Activated B cell treated with CpG ODN at 0.5 μM for 24 hours (primary cell): ENCODE measurements around the gene RMND5B. TPM values are rescaled to one million over a fixed set of nuclear protein-coding genes. Genes with fewer than 3 reads are reported as not detected.

Source experiments
- ATAC-seq: fragments of 200-7000 bp; cut with Tn5 transposase; one replicate; pipeline ENCODE4 v1.10.0; 2021; ENCODE audit warnings: low read depth, mild to moderate bottlenecking, moderate library complexity
- CTCF ChIA-PET: fragments of 350-600 bp; sonication (Branson Sonifier 250); formaldehyde crosslinking; loops from one replicate; lab custom pipeline; 2021; ENCODE audit warnings: antibody characterized with exemption; lab: Charles Lee
- POLR2A ChIA-PET: fragments of 350-600 bp; sonication (Branson Sonifier 250); formaldehyde crosslinking; loops from one replicate; lab custom pipeline; 2021; ENCODE audit warnings: antibody characterized with exemption; lab: Charles Lee
- DNase-seq: peaks from one replicate; pipeline ENCODE4 v3.0.0; 2022
- H3K27ac Mint-ChIP-seq: one replicate; pipeline ENCODE4 v1.8.0; 2020; ENCODE audit warnings: mixed read lengths
- H3K27me3 Mint-ChIP-seq: one replicate; pipeline ENCODE4 v1.8.0; 2021; ENCODE audit warnings: mixed read lengths
- H3K36me3 Mint-ChIP-seq: one replicate; pipeline ENCODE4 v1.8.0; 2021; ENCODE audit warnings: low read depth, mixed read lengths
- H3K4me1 Mint-ChIP-seq: one replicate; pipeline ENCODE4 v1.8.0; 2021; ENCODE audit warnings: mixed read lengths
- H3K4me3 Mint-ChIP-seq: one replicate; pipeline ENCODE4 v1.8.0; 2020; ENCODE audit warnings: mild to moderate bottlenecking, mixed read lengths
- H3K9me3 Mint-ChIP-seq: one replicate; pipeline ENCODE4 v1.8.0; 2020; ENCODE audit warnings: mixed read lengths
- intact Hi-C: fragments of 100-400 bp; cut with micrococcal nuclease; formaldehyde crosslinking; loops from one replicate; pipeline ENCODE4 v1.15.1; 2024
- total RNA-seq: library from RNA; stranded (reverse); gene quantifications from 2 replicates; pipeline ENCODE4 v1.2.3, GENCODE V29; 2022
- TF ChIP-seq, protein P1 (sequence below): fragments of 200-600 bp; IDR thresholded peaks from one replicate; pipeline ENCODE4 v1.8.0; 2022; ENCODE audit warnings: antibody characterized with exemption, mild to moderate bottlenecking

Gene RMND5B
- total RNA-seq, 1 donor from 2014 or later: 57.2 TPM

DNA sequence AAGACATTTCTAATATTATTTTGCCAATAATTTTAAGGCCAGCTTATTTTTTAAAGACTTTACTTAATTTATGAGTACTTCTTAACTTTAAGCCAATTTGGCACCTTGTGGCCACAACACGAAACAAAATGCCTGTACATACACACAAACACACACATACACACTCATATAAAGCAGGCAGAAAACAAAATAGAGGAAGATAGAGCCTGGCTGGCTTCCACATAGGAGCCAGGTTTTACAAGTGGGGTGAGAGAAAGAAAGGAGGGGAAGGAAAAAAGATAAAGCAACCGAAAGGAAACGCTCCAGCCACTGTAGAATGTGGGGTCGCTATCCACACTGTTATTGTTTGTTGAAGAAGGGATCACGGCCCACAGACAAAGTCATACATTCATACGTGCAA is 46.0 kb downstream of the RMND5B start:
- H3K27ac Mint-ChIP-seq: no peak overlapping the region

DNA sequence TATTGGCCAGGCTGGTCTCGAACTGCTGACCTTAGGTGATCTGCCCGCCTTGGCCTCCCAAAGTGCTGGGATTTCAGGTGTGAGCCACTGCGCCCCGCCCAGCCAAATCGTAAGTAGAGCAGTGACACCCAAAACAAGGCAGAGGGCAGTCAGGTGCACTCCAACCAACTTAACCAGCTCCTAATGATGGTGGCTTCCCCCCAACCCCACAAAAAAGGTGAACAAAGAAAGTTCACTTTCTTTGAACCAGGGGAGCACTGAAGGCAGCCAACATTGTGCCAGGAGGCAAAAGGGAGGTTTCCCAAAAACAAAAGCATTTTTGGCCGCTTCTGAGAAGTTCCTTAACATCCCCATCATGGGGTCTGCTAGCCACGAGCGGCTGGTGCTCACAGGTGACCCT is 46.8 kb downstream of the RMND5B start:
- H3K27ac Mint-ChIP-seq: no peak overlapping the region
- intact Hi-C loops: no loop called here
- ChIA-PET CTCF (no interaction called here), POLR2A (no interaction called here)
- H3K27me3 Mint-ChIP-seq: peaks cover 14% of the 10 kb centered on the region
- H3K4me3 Mint-ChIP-seq: no peak overlapping the region
- no peaks in the 10 kb centered on the region for H3K36me3 Mint-ChIP-seq
- no peaks in the 10 kb centered on the region for H3K4me1 Mint-ChIP-seq
- ATAC-seq: no peak
- TF ChIP-seq, protein P1, sequence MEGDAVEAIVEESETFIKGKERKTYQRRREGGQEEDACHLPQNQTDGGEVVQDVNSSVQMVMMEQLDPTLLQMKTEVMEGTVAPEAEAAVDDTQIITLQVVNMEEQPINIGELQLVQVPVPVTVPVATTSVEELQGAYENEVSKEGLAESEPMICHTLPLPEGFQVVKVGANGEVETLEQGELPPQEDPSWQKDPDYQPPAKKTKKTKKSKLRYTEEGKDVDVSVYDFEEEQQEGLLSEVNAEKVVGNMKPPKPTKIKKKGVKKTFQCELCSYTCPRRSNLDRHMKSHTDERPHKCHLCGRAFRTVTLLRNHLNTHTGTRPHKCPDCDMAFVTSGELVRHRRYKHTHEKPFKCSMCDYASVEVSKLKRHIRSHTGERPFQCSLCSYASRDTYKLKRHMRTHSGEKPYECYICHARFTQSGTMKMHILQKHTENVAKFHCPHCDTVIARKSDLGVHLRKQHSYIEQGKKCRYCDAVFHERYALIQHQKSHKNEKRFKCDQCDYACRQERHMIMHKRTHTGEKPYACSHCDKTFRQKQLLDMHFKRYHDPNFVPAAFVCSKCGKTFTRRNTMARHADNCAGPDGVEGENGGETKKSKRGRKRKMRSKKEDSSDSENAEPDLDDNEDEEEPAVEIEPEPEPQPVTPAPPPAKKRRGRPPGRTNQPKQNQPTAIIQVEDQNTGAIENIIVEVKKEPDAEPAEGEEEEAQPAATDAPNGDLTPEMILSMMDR: no peak
- no peak for DNase-seq
- H3K9me3 Mint-ChIP-seq: no peaks in the 10 kb centered on the region

More for the DNA sequence above, 46.0 kb downstream of the RMND5B start:
- Mint-ChIP-seq H3K4me1 (no peaks in the 10 kb centered on the region), H3K9me3 (no peaks in the 10 kb centered on the region), H3K36me3 (no peaks in the 10 kb centered on the region), H3K4me3 (no peak overlapping the region), H3K27me3 (peaks cover 14% of the 10 kb centered on the region)
- ChIA-PET POLR2A (no interaction called here), CTCF (no interaction called here)
- TF ChIP-seq, protein P1: no peak
- intact Hi-C loops: no loop called here
- no peak for DNase-seq
- no peak for ATAC-seq

DNA sequence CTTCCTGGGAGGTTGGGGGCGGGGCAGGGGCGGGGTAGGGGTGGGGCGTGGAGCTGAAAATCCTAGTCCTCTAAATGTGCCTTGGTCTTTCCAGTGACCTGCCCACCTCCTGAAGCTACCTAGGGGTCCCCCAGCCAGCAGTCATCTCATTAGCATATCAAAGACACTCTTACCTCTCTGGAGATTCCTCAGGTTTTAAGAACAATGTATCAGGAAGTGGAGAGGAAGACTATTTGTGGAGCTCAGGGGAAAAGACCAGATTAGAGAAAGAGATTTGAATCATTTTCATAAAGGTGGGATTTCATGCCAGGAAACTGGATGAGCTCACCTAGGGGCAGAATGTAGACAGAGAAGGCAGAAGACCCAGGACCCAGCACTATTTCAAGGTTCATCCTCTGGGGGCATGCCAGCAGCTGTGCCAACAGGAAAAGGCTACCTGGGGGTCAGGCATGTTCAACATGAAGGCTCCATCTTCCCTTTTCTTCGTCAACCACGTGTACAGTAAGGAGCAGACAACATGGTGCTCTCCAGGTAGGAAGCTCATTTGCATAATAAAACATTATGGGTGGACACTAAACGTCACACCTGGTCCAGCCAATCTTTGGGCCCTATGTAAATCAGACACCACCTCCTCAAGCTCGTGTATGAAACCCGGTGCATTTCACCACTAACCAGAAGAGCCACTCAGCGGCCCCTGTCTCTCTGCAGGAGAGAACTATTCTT is 49.5 kb downstream of the RMND5B start:
- Mint-ChIP-seq H3K4me1 (no peaks in the 10 kb centered on the region), H3K36me3 (no peaks in the 10 kb centered on the region), H3K9me3 (no peaks in the 10 kb centered on the region), H3K4me3 (no peak overlapping the region), H3K27ac (no peak overlapping the region), H3K27me3 (peaks cover 14% of the 10 kb centered on the region)
- ChIA-PET POLR2A (no interaction called here), CTCF (no interaction called here)
- ATAC-seq (no peak), DNase-seq (no peak)
- TF ChIP-seq, protein P1: no peak
- intact Hi-C loops: no loop called here

DNA sequence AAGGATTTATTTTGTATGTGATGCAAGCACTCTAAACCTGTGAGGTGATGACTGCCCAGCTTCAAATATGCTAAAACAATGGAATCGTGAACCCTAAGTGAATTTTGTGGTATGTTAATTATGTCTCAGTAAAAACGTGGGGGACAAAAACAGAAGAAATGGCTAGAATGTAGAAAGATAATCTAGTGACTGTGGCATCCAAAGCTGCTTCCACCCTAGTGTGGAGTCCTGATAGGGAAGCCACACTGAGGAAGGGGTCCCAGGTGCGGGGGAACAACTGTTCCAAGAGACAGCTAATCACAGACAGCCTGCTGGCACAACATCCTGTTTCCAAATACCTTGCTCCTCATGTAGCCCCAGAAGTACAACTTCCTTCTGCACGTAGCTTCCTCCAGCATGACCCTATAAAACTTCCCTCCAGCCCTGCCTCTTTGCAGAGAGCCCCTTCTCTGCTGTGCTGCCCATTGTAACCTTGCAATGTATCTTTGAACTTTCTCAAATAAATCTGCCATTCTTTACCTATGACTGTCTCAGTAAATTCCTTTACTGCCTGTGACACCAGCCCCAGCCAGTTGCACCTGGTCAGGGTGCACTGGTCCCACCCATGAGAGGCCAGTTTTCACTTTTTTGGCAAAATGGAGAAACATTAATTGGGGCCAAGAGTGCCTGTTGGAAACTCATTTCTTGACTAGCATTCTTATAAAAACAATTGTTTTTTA is 51.5 kb downstream of the RMND5B start:
- intact Hi-C loops: no loop called here
- TF ChIP-seq, protein P1: no peak
- Mint-ChIP-seq H3K36me3 (no peaks in the 10 kb centered on the region), H3K4me3 (no peak overlapping the region), H3K9me3 (no peaks in the 10 kb centered on the region), H3K27me3 (peaks cover 13% of the 10 kb centered on the region), H3K4me1 (no peaks in the 10 kb centered on the region), H3K27ac (no peak overlapping the region)
- ChIA-PET POLR2A (no interaction called here), CTCF (no interaction called here)
- ATAC-seq: no peak
- DNase-seq: no peak

DNA sequence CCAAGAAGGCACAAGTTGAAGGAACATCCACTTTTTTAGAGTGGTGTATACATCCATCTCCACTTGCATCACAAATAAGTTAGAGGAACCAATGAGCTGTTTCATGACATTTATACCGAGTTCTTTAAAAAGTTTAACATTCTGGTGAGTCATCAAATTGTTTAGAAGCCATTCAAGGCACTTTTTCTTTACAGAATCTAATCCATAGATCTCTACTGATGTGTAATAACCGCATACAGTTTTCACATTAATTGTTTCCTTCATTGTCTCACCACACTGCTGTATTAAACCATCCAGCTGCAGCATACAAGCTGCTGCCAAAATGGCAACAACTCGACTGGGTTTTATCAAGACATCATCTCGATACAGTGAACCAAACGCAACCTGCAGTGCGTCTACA is 55.6 kb downstream of the RMND5B start:
- Mint-ChIP-seq H3K4me1 (no peaks in the 10 kb centered on the region), H3K27me3 (peaks cover 11% of the 10 kb centered on the region), H3K27ac (no peak overlapping the region), H3K36me3 (no peaks in the 10 kb centered on the region), H3K4me3 (no peak overlapping the region), H3K9me3 (no peaks in the 10 kb centered on the region)
- TF ChIP-seq, protein P1: no peak
- ATAC-seq: no peak
- intact Hi-C loops: no loop called here
- POLR2A ChIA-PET: no interaction called here
- no peak for DNase-seq
- CTCF ChIA-PET: no interaction called here
